Stimulated activated CD4-positive, alpha-beta T cell treated with anti-CD3 and anti-CD28 coated beads, Interleukin-1b, Interleukin-23, amount 100 ng/mL, for 1 hour (primary cell): Measurements from ENCODE around the gene HCFC1.
"Not testable (repeated sequence)": the region's sequence is repeated elsewhere in the genome, so short reads cannot be mapped to it uniquely, and the experiment has no call there.

Experiments used
- DNase-seq, 2 donors: peaks; one replicate each; pipeline ENCODE4 v3.0.0-alpha.2; 2020; ENCODE audit warnings: low read depth in 2 of 2

Gene HCFC1

GRCh38 chrX:154008521-154008920 is 36.9 kb upstream of the HCFC1 start:
- no peak for DNase-seq

GRCh38 chrX:154006947-154007346 is 35.3 kb upstream of the HCFC1 start:
- no peak for DNase-seq

GRCh38 chrX:154004315-154004714 is 32.7 kb upstream of the HCFC1 start:
- no peak for DNase-seq

- no peak for DNase-seq
Measured at GRCh38 chrX:154002215-154002719, 30.6 kb upstream of the HCFC1 start.

- no peak for DNase-seq
Measured at GRCh38 chrX:154000051-154000450, 28.4 kb upstream of the HCFC1 start.

- DNase-seq: no peak
Measured at GRCh38 chrX:153999359-154000037, 27.9 kb upstream of the HCFC1 start.

GRCh38 chrX:153995504-153995903 is 23.9 kb upstream of the HCFC1 start:
- DNase-seq: no peak

GRCh38 chrX:153994398-153994797 is 22.8 kb upstream of the HCFC1 start:
- not testable (repeated sequence) for DNase-seq

- no peak for DNase-seq
Measured at GRCh38 chrX:153993978-153994377, 22.4 kb upstream of the HCFC1 start.

- no peak for DNase-seq
Measured at GRCh38 chrX:153993079-153993478, 21.5 kb upstream of the HCFC1 start.

GRCh38 chrX:153992180-153992579 is 20.6 kb upstream of the HCFC1 start:
- DNase-seq: no peak

- no peak for DNase-seq
Measured at GRCh38 chrX:153991013-153991580, 19.5 kb upstream of the HCFC1 start.

- no peak for DNase-seq
Measured at GRCh38 chrX:153989973-153990655, 18.5 kb upstream of the HCFC1 start.

- DNase-seq: no peak
Measured at GRCh38 chrX:153988493-153988892, 16.9 kb upstream of the HCFC1 start.

- DNase-seq: no peak
Measured at GRCh38 chrX:153984351-153985178, 12.9 kb upstream of the HCFC1 start.

GRCh38 chrX:153983321-153983801 is 11.7 kb upstream of the HCFC1 start:
- DNase-seq: no peak

GRCh38 chrX:153981771-153982533 is 10.3 kb upstream of the HCFC1 start:
- DNase-seq: no peak

GRCh38 chrX:153981231-153981630 is 9.6 kb upstream of the HCFC1 start:
- no peak for DNase-seq

- DNase-seq: not testable (repeated sequence)
Measured at GRCh38 chrX:153980394-153980793, 8.8 kb upstream of the HCFC1 start.

- no peak for DNase-seq
Measured at GRCh38 chrX:153974726-153975286, 3.2 kb upstream of the HCFC1 start.
